Measurements from ENCODE around the gene ALG14. TPM values are rescaled to one million over a fixed set of nuclear protein-coding genes. Genes with fewer than 3 reads are reported as not detected.

Gene ALG14
- total RNA-seq, 4 donors from 2014 or later: 1.1 to 2.4 (median 1.4) TPM

GRCh38 chr1:95027046-95027445 lies 45.7 kb downstream of the ALG14 start:
- TF ChIP-seq CTCF (IDR thresholded peaks at IDR 0.05; ENCODE audit: low read depth): no peak

- no peak for TF ChIP-seq CTCF (IDR thresholded peaks at IDR 0.05; ENCODE audit: low read depth)
These were observed 49.2 kb downstream of the ALG14 start for GRCh38 chr1:95023399-95024043.

- TF ChIP-seq CTCF (IDR thresholded peaks at IDR 0.05; ENCODE audit: low read depth): no peak
These were observed 50.2 kb downstream of the ALG14 start for GRCh38 chr1:95022644-95022926.

- no peak for TF ChIP-seq CTCF (IDR thresholded peaks at IDR 0.05; ENCODE audit: low read depth)
These were observed 50.7 kb downstream of the ALG14 start for GRCh38 chr1:95021805-95022643.

GRCh38 chr1:95021119-95021518 lies 51.6 kb downstream of the ALG14 start:
- TF ChIP-seq CTCF (IDR thresholded peaks at IDR 0.05; ENCODE audit: low read depth): no peak

GRCh38 chr1:95018602-95019369 lies 54.0 kb downstream of the ALG14 start:
- TF ChIP-seq CTCF (IDR thresholded peaks at IDR 0.05; ENCODE audit: low read depth): no peak

- TF ChIP-seq CTCF (IDR thresholded peaks at IDR 0.05; ENCODE audit: low read depth): no peak
These were observed 55.0 kb downstream of the ALG14 start for GRCh38 chr1:95017775-95018174.

All from subcutaneous adipose tissue (tissue), 4 donors.